Measurements from ENCODE around the gene ZIC1.

DNA sequence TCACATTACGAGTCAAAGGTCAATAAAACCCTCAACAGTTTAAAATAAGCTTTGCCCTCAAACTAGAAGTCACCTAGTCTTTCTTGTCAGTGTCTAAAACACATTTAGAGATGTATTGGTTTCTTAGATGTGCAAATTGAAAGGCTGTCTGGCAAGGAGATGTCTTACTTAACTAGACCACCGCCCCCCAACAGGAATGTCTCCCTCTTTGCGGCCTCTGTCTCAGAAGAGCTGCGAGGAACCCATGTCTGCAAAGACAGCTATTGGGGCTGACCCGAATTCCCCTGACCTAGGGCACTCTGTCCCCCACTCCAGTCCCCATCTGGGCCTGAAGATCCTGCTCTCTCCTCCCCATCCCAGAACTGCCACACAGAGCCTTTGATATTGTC, 49.1 kb upstream of the ZIC1 start:
- TF ChIP-seq POLR2AphosphoS5 (IDR thresholded peaks at IDR 0.05) (no peak), POLR2A (IDR thresholded peaks at IDR 0.05) (no peak), CTCF (IDR thresholded peaks at IDR 0.05) (no peak)
